Esophagus muscularis mucosa (tissue), 4 donors: Measurements from ENCODE around the gene ZNF23. TPM values are rescaled to one million over a fixed set of nuclear protein-coding genes. Genes with fewer than 3 reads are reported as not detected.

Experiments
- DNase-seq: peaks from one replicate; pipeline ENCODE4 v3.0.0-alpha.2; 2017; ENCODE audit errors: extremely low spot score
- H3K27ac ChIP-seq, 4 donors: fragments of 200-600 bp; sonication (generic); replicated peaks in 1 of 4; 1 replicate in 3 of 4; 2 replicates in 1 of 4; pipeline ENCODE4 v1.5.1; 2016 to 2019; ENCODE audit warnings: mild to moderate bottlenecking in 1 of 4
- H3K27me3 ChIP-seq, 4 donors: fragments of 200-600 bp; sonication (generic); one replicate each; pipeline versions ENCODE4 v1.5.1 to v1.6.0; 2016 to 2019
- H3K36me3 ChIP-seq, 4 donors: fragments of 200-600 bp; sonication (generic); one replicate each; pipeline ENCODE4 v1.5.1; 2016 to 2019
- H3K4me1 ChIP-seq, 4 donors: fragments of 200-600 bp; sonication (generic); one replicate each; pipeline ENCODE4 v1.5.1; 2016 to 2019
- H3K4me3 ChIP-seq, 4 donors: fragments of 200-600 bp; sonication (generic); 1 replicate in 2 of 4; 2 replicates in 2 of 4; pipeline ENCODE4 v1.5.1; 2016 to 2019; ENCODE audit warnings: mild to moderate bottlenecking in 4 of 4, moderate library complexity in 1 of 4
- H3K9me3 ChIP-seq, 4 donors: fragments of 200-600 bp; sonication (generic); 1 replicate in 3 of 4; 2 replicates in 1 of 4; pipeline ENCODE4 v1.5.1; 2016 to 2019
- CTCF ChIP-seq, 3 experiments: fragments of 200-600 bp in 2 of 3; fragments of 450-650 bp in 1 of 3; sonication (generic) in 2 of 3; IDR thresholded peaks; one replicate each; pipeline ENCODE4 v1.5.1; 2017 to 2019; ENCODE audit warnings: antibody characterized with exemption in 3 of 3, mild to moderate bottlenecking in 2 of 3, moderate library complexity in 1 of 3
- EP300 ChIP-seq: sonication (generic); formaldehyde crosslinking; IDR thresholded peaks from one replicate; pipeline ENCODE4 v1.6.1; 2017; ENCODE audit warnings: antibody characterized with exemption
- POLR2A ChIP-seq: fragments of 450-650 bp; IDR thresholded peaks from one replicate; pipeline ENCODE4 v1.6.1; 2017; ENCODE audit warnings: antibody characterized with exemption, moderate library complexity, mild to moderate bottlenecking, low read depth
- POLR2AphosphoS5 ChIP-seq, 2 donors: sonication (generic); formaldehyde crosslinking; IDR thresholded peaks; one replicate each; pipeline ENCODE4 v1.6.1; 2017; ENCODE audit warnings: antibody characterized with exemption in 2 of 2
- WGBS: methylation state at CpG from one replicate; pipeline ENCODE4 v1.1.5; 2018; 5-methylcytosine and 5-hydroxymethylcytosine counted together
- intact Hi-C: fragments of 100-400 bp; cut with DNase I; formaldehyde crosslinking; loops from one replicate; pipeline ENCODE4 v1.15.1; 2023
- total RNA-seq, 4 donors: library from RNA; depleted of rRNA; stranded (reverse); fragments of >200 nt; gene quantifications; one replicate each; pipeline versions ENCODE4 v1.1.0 to v1.2.1, GENCODE V29; 2016

Gene ZNF23
- total RNA-seq, 4 donors from 2014 or later, result 9.4 to 12.5 (median 11.2) TPM

- Histone ChIP-seq H3K27ac (no peak overlapping the region), H3K36me3 (peaks cover 61 to 68% (median 62%) of the 10 kb centered on the region in 4 donors), H3K4me1 (no peaks in the 10 kb centered on the region), H3K9me3 (peaks cover 14 to 99% (median 86%) of the 10 kb centered on the region in 4 donors), H3K27me3 (no peaks in the 10 kb centered on the region), H3K4me3 (peak overlapping the region in 1 of 4 donors; percentile 6)
- DNase-seq, result no peak
- 99% methylated on average over 3 of the region's 3 CpGs for WGBS
- intact Hi-C loops, result no loop called here
- TF ChIP-seq POLR2A (no peak), EP300 (no peak), CTCF (IDR thresholded peaks at IDR 0.05) (no peak), POLR2AphosphoS5 (IDR thresholded peaks at IDR 0.05) (no peak)
Measured at GRCh38 chr16:71449020-71449419, 13.0 kb downstream of the ZNF23 start.

- H3K27ac ChIP-seq, result no peak overlapping the region
- TF ChIP-seq POLR2A, result no peak
- TF ChIP-seq POLR2AphosphoS5 (IDR thresholded peaks at IDR 0.05), result no peak
- TF ChIP-seq CTCF (IDR thresholded peaks at IDR 0.05), result no peak
- TF ChIP-seq EP300, result no peak
- DNase-seq, result no peak
- peaks cover 14 to 100% (median 89%) of the 10 kb centered on the region in 4 donors for H3K9me3 ChIP-seq
- intact Hi-C loops, result no loop called here
- 98% methylated on average over 7 of the region's 7 CpGs for WGBS
- H3K4me3 ChIP-seq, result peak overlapping the region in 1 of 4 donors; percentile 6
- peaks cover 54 to 61% (median 55%) of the 10 kb centered on the region in 4 donors for H3K36me3 ChIP-seq
- no peaks in the 10 kb centered on the region for H3K27me3 ChIP-seq
- H3K4me1 ChIP-seq, result no peaks in the 10 kb centered on the region
Measured at GRCh38 chr16:71448274-71448866, 13.7 kb downstream of the ZNF23 start.

GRCh38 chr16:71443714-71444113 is 18.3 kb downstream of the ZNF23 start:
- no peak for DNase-seq
- intact Hi-C loops, result no loop called here
- Histone ChIP-seq H3K36me3 (peaks cover 8 to 14% (median 9%) of the 10 kb centered on the region in 4 donors), H3K9me3 (peaks cover 3 to 78% (median 62%) of the 10 kb centered on the region in 4 donors), H3K27me3 (peaks cover 0 to 30% (median 0%) of the 10 kb centered on the region in 4 donors), H3K4me3 (no peak overlapping the region), H3K4me1 (no peaks in the 10 kb centered on the region), H3K27ac (no peak overlapping the region)
- no peak for TF ChIP-seq EP300
- no peak for TF ChIP-seq CTCF (IDR thresholded peaks at IDR 0.05)
- 100% methylated on average over 5 of the region's 6 CpGs for WGBS

GRCh38 chr16:71442051-71442440 is 20.0 kb downstream of the ZNF23 start, which contains the start of gene TLE7:
Gene TLE7, minus strand, starts transcription at chr16:71442054. Its CDS starts 8,730 bp downstream, at chr16:71433324.
- no peak for DNase-seq
- Histone ChIP-seq H3K27me3 (peaks cover 0 to 38% (median 0%) of the 10 kb centered on the region in 4 donors), H3K36me3 (peaks cover 0 to 2% (median 0%) of the 10 kb centered on the region in 4 donors), H3K27ac (no peak within 1 kb of the TSS), H3K4me3 (no peak within 1 kb of the TSS), H3K4me1 (no peaks in the 10 kb centered on the region), H3K9me3 (peaks cover 0 to 61% (median 45%) of the 10 kb centered on the region in 4 donors)
- TF ChIP-seq POLR2A, result no peak
- no peak for TF ChIP-seq POLR2AphosphoS5 (IDR thresholded peaks at IDR 0.05)
- TF ChIP-seq EP300, result no peak
- TF ChIP-seq CTCF (IDR thresholded peaks at IDR 0.05), result no peak
- intact Hi-C loops, result no loop called here
- 100% methylated on average over 1 of the region's 13 CpGs for WGBS
